HK-2 (cell line): ENCODE results near the gene C19orf73.
A peak's percentile ranks its signal among the peaks of the same experiment; 100 is the strongest.
"Not testable (repeated sequence)": the region's sequence is repeated elsewhere in the genome, so short reads cannot be mapped to it uniquely, and the experiment has no call there.

Source experiments
- DNase-seq: peaks from one replicate; pipeline ENCODE4 v3.0.0-alpha.2; 2018; ENCODE audit not compliant: unreplicated experiment

Gene C19orf73

GRCh38 chr19:49121841-49122240 is 2.9 kb upstream of the C19orf73 start:
- DNase-seq, result not testable (repeated sequence)

- no peak for DNase-seq
Observed at GRCh38 chr19:49120868-49121267, 1.9 kb upstream of the C19orf73 start.

- DNase-seq, result no peak
Observed at GRCh38 chr19:49120325-49120683, 1.4 kb upstream of the C19orf73 start.

- DNase-seq, result peak; percentile 73
Observed at GRCh38 chr19:49119411-49120324, 725 bp upstream of the C19orf73 start, which contains the start of gene PPFIA3. TSS of gene PPFIA3 (plus strand) at chr19:49119544. CDS start at chr19:49127874, 8,330 bp downstream.

GRCh38 chr19:49117677-49118564 is 1.0 kb downstream of the C19orf73 start:
- DNase-seq, result no peak

GRCh38 chr19:49116544-49116943 is 2.4 kb downstream of the C19orf73 start:
- DNase-seq, result no peak

GRCh38 chr19:49114630-49115363 is 4.1 kb downstream of the C19orf73 start:
- DNase-seq, result no peak

GRCh38 chr19:49113762-49114629 is 4.9 kb downstream of the C19orf73 start, which contains the start of gene LIN7B:
TSS of gene LIN7B (plus strand) at chr19:49114370. CDS start at chr19:49114405, 35 bp downstream.
- peak; percentile 79 for DNase-seq

GRCh38 chr19:49111218-49111998 is 7.5 kb downstream of the C19orf73 start:
- no peak for DNase-seq

GRCh38 chr19:49110567-49110966 is 8.4 kb downstream of the C19orf73 start:
- DNase-seq, result no peak

- no peak for DNase-seq
Observed at GRCh38 chr19:49109569-49110233, 9.2 kb downstream of the C19orf73 start.

- DNase-seq, result no peak
Observed at GRCh38 chr19:49109051-49109450, 9.9 kb downstream of the C19orf73 start.

- no peak for DNase-seq
Observed at GRCh38 chr19:49107625-49108459, 11.1 kb downstream of the C19orf73 start.

GRCh38 chr19:49106648-49107135 is 12.3 kb downstream of the C19orf73 start:
- DNase-seq, result peak; percentile 60

- DNase-seq, result no peak
Observed at GRCh38 chr19:49104229-49104864, 14.6 kb downstream of the C19orf73 start.

GRCh38 chr19:49103331-49104085 is 15.4 kb downstream of the C19orf73 start:
- DNase-seq, result no peak

GRCh38 chr19:49102303-49102702 is 16.6 kb downstream of the C19orf73 start:
- DNase-seq, result no peak
